ENCODE measurements around the gene TCP11L2. TPM values are rescaled to one million over a fixed set of nuclear protein-coding genes. Genes with fewer than 3 reads are reported as not detected.

TCP11L2 gene
- total and polyA plus RNA-seq, 9 of the 15 experiments (the other 6 are each of a cell fraction or from before 2014, with no cell fraction given): 0.39 to 4.5 (median 1.3) TPM

- no peak for TF ChIP-seq CHD7 (IDR thresholded peaks at IDR 0.05; ENCODE audit: low read depth, low read length)
- TF ChIP-seq ID3 (CRISPR knock-in tag; IDR thresholded peaks at IDR 0.05): no peak
- TF ChIP-seq ID3 (tag; IDR thresholded peaks at IDR 0.05): no peak
- peak; percentile 47; the same call in 1 of the 2 replicates for TF ChIP-seq ETV1 (tag; conservative IDR thresholded peaks at IDR 0.05; ENCODE audit: low read depth)
- no peak for TF ChIP-seq CREB5 (CRISPR knock-in tag; IDR thresholded peaks at IDR 0.05)
- TF ChIP-seq ZNF668 (CRISPR knock-in tag; IDR thresholded peaks at IDR 0.05): no peak
- no peak for TF ChIP-seq KLF16 (IDR thresholded peaks at IDR 0.05)
Measured at GRCh38 chr12:106302401-106303201, at the start of gene TCP11L2 (continued).
